Activated CD8-positive, alpha-beta T cell treated with anti-CD3 and anti-CD28 coated beads, Interleukin-2, amount 10 ng/mL, durations not matched to agents 7 days and 5 days (primary cell): ENCODE measurements around the gene NSMCE1. TPM values are rescaled to one million over a fixed set of nuclear protein-coding genes. Genes with fewer than 3 reads are reported as not detected.

Experiments used
- ATAC-seq: fragments of 150-1000 bp; cut with Tn5 transposase; one replicate; pipeline ENCODE4 v1.10.0; 2021; ENCODE audit warnings: moderate library complexity
- CTCF ChIA-PET: fragments of 350-600 bp; sonication (Branson Sonifier 250); formaldehyde crosslinking; loops from one replicate; lab custom pipeline; 2021; ENCODE audit warnings: antibody characterized with exemption; lab: Charles Lee
- POLR2A ChIA-PET: fragments of 350-600 bp; sonication (Branson Sonifier 250); formaldehyde crosslinking; loops from one replicate; lab custom pipeline; 2021; ENCODE audit warnings: antibody characterized with exemption; lab: Charles Lee
- DNase-seq: peaks from one replicate; pipeline ENCODE4 v3.0.0-alpha.2; 2020
- H3K27ac Mint-ChIP-seq: one replicate; pipeline ENCODE4 v1.8.0; 2021; ENCODE audit warnings: mild to moderate bottlenecking, mixed read lengths
- H3K27me3 Mint-ChIP-seq: one replicate; pipeline ENCODE4 v1.8.0; 2021; ENCODE audit warnings: low read depth, mixed read lengths
- H3K36me3 Mint-ChIP-seq: one replicate; pipeline ENCODE4 v1.8.0; 2021; ENCODE audit warnings: low read depth, mixed read lengths
- H3K4me1 Mint-ChIP-seq: one replicate; pipeline ENCODE4 v1.8.0; 2021; ENCODE audit warnings: low read depth, mixed read lengths
- H3K4me3 Mint-ChIP-seq: one replicate; pipeline ENCODE4 v1.8.0; 2021; ENCODE audit warnings: mild to moderate bottlenecking, mixed read lengths
- H3K9me3 Mint-ChIP-seq: one replicate; pipeline ENCODE4 v1.8.0; 2022; ENCODE audit warnings: mixed read lengths; ENCODE audit not compliant: insufficient read depth
- total RNA-seq, 2 experiments: library from RNA; stranded (reverse); gene quantifications; one replicate each; pipeline ENCODE4 v1.2.3, GENCODE V29; 2021

Gene NSMCE1
- total RNA-seq, 2 experiments from 2014 or later: 87.3 to 94.9 TPM

DNA sequence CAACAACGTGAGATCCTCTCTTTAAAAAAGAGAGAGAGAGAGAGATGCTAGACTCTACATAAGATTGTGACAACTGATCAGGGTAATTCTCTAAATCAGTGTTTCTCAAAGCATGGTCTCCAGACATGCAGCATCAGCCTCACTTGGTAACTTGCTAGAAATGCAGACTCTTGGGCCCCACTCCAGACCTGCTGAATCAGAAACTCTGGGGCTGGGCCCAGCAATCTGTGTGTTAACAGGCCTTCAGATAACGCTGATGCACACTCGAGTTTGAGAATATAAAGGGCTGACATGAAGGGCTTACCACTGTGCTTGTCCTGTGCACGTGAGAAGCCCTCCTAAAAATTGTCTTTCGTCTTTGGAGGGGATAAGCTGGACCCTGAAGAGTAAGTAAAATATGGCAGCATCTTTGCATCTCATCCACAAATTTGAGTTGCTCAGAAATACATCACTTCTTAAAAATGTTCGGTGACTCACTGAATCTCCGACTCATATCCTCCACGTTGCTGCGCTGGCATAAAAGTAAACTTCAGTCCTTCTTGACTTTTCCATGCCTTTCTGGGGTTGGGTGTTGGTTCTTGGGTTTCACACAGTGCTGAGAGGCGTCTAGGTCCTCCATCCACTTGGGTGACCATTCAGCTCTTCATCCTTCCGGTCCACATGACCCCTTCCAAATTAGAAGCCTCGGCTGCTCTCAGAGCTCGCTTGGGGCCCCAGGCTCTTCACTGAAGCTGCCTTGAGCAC, 91.4 kb downstream of the NSMCE1 start:
- no peak overlapping the region for H3K27ac Mint-ChIP-seq
- H3K36me3 Mint-ChIP-seq: peaks cover 2% of the 10 kb centered on the region
- H3K9me3 Mint-ChIP-seq: peaks cover under 1% of the 10 kb centered on the region
- DNase-seq (no peak), ATAC-seq (no peak)
- no peak overlapping the region for H3K4me3 Mint-ChIP-seq
- H3K4me1 Mint-ChIP-seq: peaks cover 57% of the 10 kb centered on the region
- CTCF ChIA-PET: interaction anchor here (1.0 to 9.9 kb wide), 8 partner anchors 7 to 278 kb away, joined by 3 to 136 read pairs (median 34); no protein-coding TSS in a partner anchor
- H3K27me3 Mint-ChIP-seq: peaks cover 4% of the 10 kb centered on the region
- POLR2A ChIA-PET: interaction anchor here (3.6 to 4.0 kb wide), 2 partner anchors 58 to 190 kb away, joined by 19 to 20 read pairs; no protein-coding TSS in a partner anchor

DNA sequence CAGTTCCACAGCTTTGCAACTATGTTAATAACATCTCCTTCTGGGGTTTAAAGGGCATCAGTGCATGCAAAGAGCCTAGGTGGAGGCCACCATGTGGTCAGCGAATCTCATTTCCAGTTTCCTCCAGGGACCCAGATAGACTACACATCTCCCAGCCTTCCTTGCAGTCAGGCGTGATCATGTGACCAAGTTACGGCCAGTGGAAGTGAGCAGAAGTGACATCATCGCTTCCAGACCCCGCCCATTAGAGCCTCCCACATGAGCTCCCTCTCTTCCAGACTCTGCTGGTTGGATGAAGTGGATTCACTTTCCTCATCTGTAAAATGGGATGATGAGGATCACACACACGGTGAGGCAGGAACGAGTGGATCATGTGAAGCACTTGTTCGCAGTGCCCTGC, 92.7 kb downstream of the NSMCE1 start:
- H3K36me3 Mint-ChIP-seq: peaks cover 13% of the 10 kb centered on the region
- ATAC-seq: no peak
- no peak overlapping the region for H3K4me3 Mint-ChIP-seq
- peaks cover 8% of the 10 kb centered on the region for H3K9me3 Mint-ChIP-seq
- peak overlapping the region; percentile 34 for H3K27ac Mint-ChIP-seq
- H3K4me1 Mint-ChIP-seq: peaks cover 67% of the 10 kb centered on the region
- ChIA-PET POLR2A (interaction anchor here (0.7 to 1.4 kb wide), 2 partner anchors 9 to 60 kb away, joined by 3 to 4 read pairs; no protein-coding TSS in a partner anchor), CTCF (interaction anchor here (1.0 to 9.9 kb wide), 6 partner anchors 20 to 281 kb away, joined by 3 to 136 read pairs (median 4); no protein-coding TSS in a partner anchor)
- H3K27me3 Mint-ChIP-seq: no peaks in the 10 kb centered on the region
- DNase-seq: no peak

Other genes with a start within 250 kb of the NSMCE1 start
- gene C16orf82, start 201.8 kb downstream of the NSMCE1 start, total RNA-seq: not detected
- gene KDM8, start 65.2 kb downstream of the NSMCE1 start, total RNA-seq: 10 to 100 TPM; 14.7 to 15.0 TPM
- 100 to 1,000 TPM; 231 to 237 TPM for gene IL4R, start 45.2 kb upstream of the NSMCE1 start, total RNA-seq
- gene IL21R, start 133.4 kb upstream of the NSMCE1 start, total RNA-seq: 10 to 100 TPM; 23.5 to 24.2 TPM